SK-N-SH treated with all-trans-retinoic acid at 6 μM for 48 hours (cell line): ENCODE results near the gene CCDC158.

Experiments
- ATAC-seq: fragments of 200-7000 bp; cut with Tn5 transposase; 3 replicates; pipeline ENCODE4 v1.9.1; 2020; ENCODE audit warnings: mild to moderate bottlenecking, moderate library complexity
- ARNTL ChIP-seq: fragments of 450-650 bp; formaldehyde crosslinking; IDR thresholded peaks from 2 replicates; pipeline ENCODE4 v1.5.0; 2020; ENCODE audit warnings: low read depth, mild to moderate bottlenecking, moderate library complexity, borderline replicate concordance
- BACH2 ChIP-seq: fragments of 250-450 bp; sonication (Bioruptor Pico); IDR thresholded peaks from 2 replicates; pipeline ENCODE4 v1.9.0; 2021; ENCODE audit warnings: mild to moderate bottlenecking, borderline replicate concordance
- ESRRG ChIP-seq: fragments of 250-450 bp; sonication (Bioruptor Pico); IDR thresholded peaks from 2 replicates; pipeline ENCODE4 v1.6.1; 2021; ENCODE audit warnings: mild to moderate bottlenecking
- GLIS3 ChIP-seq: fragments of 250-450 bp; sonication (Bioruptor Pico); IDR thresholded peaks from 2 replicates; pipeline ENCODE4 v1.5.0; 2020; ENCODE audit warnings: mild to moderate bottlenecking, moderate library complexity
- ISL1 ChIP-seq: fragments of 250-450 bp; sonication (Bioruptor Pico); IDR thresholded peaks from 2 replicates; pipeline ENCODE4 v2.1.2; 2022; ENCODE audit warnings: mild to moderate bottlenecking, moderate library complexity
- OSR1 ChIP-seq: fragments of 250-450 bp; sonication (Bioruptor Pico); IDR thresholded peaks from 2 replicates; pipeline ENCODE4 v1.8.0; 2022; ENCODE audit warnings: moderate library complexity, mild to moderate bottlenecking, inconsistent platforms
- PPARA ChIP-seq: fragments of 250-450 bp; sonication (Bioruptor Pico); IDR thresholded peaks from 2 replicates; pipeline ENCODE4 v1.5.0; 2020; ENCODE audit warnings: mild to moderate bottlenecking, borderline replicate concordance
- RARB ChIP-seq: fragments of 250-450 bp; sonication (Bioruptor Pico); IDR thresholded peaks from 2 replicates; pipeline ENCODE4 v1.8.0; 2021; ENCODE audit warnings: mild to moderate bottlenecking, moderate library complexity
- SNAI2 ChIP-seq: fragments of 250-450 bp; sonication (Bioruptor Pico); IDR thresholded peaks from 2 replicates; pipeline ENCODE4 v1.5.0; 2020; ENCODE audit warnings: mild to moderate bottlenecking, moderate library complexity
- TCF4 ChIP-seq: fragments of 250-450 bp; sonication (Bioruptor Pico); IDR thresholded peaks from 2 replicates; pipeline ENCODE4 v1.8.0; 2021; ENCODE audit warnings: mild to moderate bottlenecking, moderate library complexity, borderline replicate concordance
- TOX ChIP-seq: fragments of 250-450 bp; sonication (Bioruptor Pico); IDR thresholded peaks from 2 replicates; pipeline ENCODE4 v1.8.0; 2021; ENCODE audit warnings: mild to moderate bottlenecking, moderate library complexity, borderline replicate concordance
- ZFP30 ChIP-seq: fragments of 450-650 bp; formaldehyde crosslinking; IDR thresholded peaks from 2 replicates; pipeline ENCODE4 v1.5.0; 2022; ENCODE audit warnings: mild to moderate bottlenecking, moderate library complexity
- ZNF70 ChIP-seq: fragments of 450-650 bp; formaldehyde crosslinking; IDR thresholded peaks from 2 replicates; pipeline ENCODE4 v1.5.0; 2020; ENCODE audit warnings: mild to moderate bottlenecking, moderate library complexity
- TF ChIP-seq, protein P1 (sequence below): fragments of 250-450 bp; sonication (Bioruptor Pico); IDR thresholded peaks from 2 replicates; pipeline ENCODE4 v1.5.1; 2020; ENCODE audit warnings: low read depth, mild to moderate bottlenecking, moderate library complexity
- TF ChIP-seq, protein P2 (sequence below): fragments of 250-450 bp; sonication (Bioruptor Pico); IDR thresholded peaks from 2 replicates; pipeline ENCODE4 v1.8.0; 2020; ENCODE audit warnings: mild to moderate bottlenecking, moderate library complexity, borderline replicate concordance
- TF ChIP-seq, protein P3 (sequence below): fragments of 250-450 bp; sonication (Bioruptor Pico); IDR thresholded peaks from 2 replicates; pipeline ENCODE4 v1.8.0; 2021; ENCODE audit warnings: low read depth, mild to moderate bottlenecking, moderate library complexity, borderline replicate concordance
- TF ChIP-seq, protein P4 (sequence below): fragments of 250-450 bp; sonication (Bioruptor Pico); IDR thresholded peaks from 2 replicates; pipeline ENCODE4 v1.5.0; 2020; ENCODE audit warnings: mild to moderate bottlenecking, moderate library complexity

CCDC158 gene

GRCh38 chr4:76354517-76355473 is 66.1 kb downstream of the CCDC158 start:
- TF ChIP-seq ISL1 (CRISPR knock-in tag) (no peak), SNAI2 (CRISPR knock-in tag) (no peak), PPARA (CRISPR knock-in tag) (no peak)
- TF ChIP-seq, all 23 proteins: peak for 0
- no peak for ATAC-seq

GRCh38 chr4:76342803-76343202 is 78.1 kb downstream of the CCDC158 start:
- ATAC-seq: no peak
- no peak for TF ChIP-seq BACH2
- TF ChIP-seq RARB (CRISPR knock-in tag): no peak
- TF ChIP-seq OSR1: no peak
- TF ChIP-seq ZFP30: no peak
- no peak for TF ChIP-seq GLIS3 (CRISPR knock-in tag)
- TF ChIP-seq, protein P1, sequence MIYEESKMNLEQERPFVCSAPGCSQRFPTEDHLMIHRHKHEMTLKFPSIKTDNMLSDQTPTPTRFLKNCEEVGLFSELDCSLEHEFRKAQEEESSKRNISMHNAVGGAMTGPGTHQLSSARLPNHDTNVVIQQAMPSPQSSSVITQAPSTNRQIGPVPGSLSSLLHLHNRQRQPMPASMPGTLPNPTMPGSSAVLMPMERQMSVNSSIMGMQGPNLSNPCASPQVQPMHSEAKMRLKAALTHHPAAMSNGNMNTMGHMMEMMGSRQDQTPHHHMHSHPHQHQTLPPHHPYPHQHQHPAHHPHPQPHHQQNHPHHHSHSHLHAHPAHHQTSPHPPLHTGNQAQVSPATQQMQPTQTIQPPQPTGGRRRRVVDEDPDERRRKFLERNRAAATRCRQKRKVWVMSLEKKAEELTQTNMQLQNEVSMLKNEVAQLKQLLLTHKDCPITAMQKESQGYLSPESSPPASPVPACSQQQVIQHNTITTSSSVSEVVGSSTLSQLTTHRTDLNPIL (CRISPR knock-in tag): no peak
- TF ChIP-seq, protein P2, sequence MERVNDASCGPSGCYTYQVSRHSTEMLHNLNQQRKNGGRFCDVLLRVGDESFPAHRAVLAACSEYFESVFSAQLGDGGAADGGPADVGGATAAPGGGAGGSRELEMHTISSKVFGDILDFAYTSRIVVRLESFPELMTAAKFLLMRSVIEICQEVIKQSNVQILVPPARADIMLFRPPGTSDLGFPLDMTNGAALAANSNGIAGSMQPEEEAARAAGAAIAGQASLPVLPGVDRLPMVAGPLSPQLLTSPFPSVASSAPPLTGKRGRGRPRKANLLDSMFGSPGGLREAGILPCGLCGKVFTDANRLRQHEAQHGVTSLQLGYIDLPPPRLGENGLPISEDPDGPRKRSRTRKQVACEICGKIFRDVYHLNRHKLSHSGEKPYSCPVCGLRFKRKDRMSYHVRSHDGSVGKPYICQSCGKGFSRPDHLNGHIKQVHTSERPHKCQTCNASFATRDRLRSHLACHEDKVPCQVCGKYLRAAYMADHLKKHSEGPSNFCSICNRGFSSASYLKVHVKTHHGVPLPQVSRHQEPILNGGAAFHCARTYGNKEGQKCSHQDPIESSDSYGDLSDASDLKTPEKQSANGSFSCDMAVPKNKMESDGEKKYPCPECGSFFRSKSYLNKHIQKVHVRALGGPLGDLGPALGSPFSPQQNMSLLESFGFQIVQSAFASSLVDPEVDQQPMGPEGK (CRISPR knock-in tag): no peak
- no peak for TF ChIP-seq TCF4 (CRISPR knock-in tag)
- TF ChIP-seq, protein P3, sequence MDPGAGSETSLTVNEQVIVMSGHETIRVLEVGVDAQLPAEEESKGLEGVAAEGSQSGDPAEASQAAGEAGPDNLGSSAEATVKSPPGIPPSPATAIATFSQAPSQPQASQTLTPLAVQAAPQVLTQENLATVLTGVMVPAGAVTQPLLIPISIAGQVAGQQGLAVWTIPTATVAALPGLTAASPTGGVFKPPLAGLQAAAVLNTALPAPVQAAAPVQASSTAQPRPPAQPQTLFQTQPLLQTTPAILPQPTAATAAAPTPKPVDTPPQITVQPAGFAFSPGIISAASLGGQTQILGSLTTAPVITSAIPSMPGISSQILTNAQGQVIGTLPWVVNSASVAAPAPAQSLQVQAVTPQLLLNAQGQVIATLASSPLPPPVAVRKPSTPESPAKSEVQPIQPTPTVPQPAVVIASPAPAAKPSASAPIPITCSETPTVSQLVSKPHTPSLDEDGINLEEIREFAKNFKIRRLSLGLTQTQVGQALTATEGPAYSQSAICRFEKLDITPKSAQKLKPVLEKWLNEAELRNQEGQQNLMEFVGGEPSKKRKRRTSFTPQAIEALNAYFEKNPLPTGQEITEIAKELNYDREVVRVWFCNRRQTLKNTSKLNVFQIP (CRISPR knock-in tag): no peak

DNA sequence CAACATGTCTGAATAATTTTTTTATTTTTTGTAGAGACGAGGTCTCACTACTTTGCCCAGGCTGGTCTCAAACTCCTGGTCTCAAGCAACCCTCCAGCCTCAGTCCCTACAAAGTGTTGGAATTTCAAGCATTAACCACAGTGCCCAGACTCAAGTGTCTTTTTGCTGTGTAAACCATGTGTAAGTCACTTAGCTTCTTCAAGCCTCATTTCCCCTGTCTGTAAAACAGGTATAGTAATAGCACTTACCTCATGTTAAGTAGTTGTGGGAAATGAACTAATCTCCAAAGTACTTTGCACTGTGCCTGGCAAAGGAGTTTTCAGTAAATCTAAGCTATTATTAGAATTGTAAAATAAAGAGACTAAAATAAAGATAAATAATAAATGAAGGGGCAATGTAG is 78.8 kb downstream of the CCDC158 start:
- TF ChIP-seq, protein P4, sequence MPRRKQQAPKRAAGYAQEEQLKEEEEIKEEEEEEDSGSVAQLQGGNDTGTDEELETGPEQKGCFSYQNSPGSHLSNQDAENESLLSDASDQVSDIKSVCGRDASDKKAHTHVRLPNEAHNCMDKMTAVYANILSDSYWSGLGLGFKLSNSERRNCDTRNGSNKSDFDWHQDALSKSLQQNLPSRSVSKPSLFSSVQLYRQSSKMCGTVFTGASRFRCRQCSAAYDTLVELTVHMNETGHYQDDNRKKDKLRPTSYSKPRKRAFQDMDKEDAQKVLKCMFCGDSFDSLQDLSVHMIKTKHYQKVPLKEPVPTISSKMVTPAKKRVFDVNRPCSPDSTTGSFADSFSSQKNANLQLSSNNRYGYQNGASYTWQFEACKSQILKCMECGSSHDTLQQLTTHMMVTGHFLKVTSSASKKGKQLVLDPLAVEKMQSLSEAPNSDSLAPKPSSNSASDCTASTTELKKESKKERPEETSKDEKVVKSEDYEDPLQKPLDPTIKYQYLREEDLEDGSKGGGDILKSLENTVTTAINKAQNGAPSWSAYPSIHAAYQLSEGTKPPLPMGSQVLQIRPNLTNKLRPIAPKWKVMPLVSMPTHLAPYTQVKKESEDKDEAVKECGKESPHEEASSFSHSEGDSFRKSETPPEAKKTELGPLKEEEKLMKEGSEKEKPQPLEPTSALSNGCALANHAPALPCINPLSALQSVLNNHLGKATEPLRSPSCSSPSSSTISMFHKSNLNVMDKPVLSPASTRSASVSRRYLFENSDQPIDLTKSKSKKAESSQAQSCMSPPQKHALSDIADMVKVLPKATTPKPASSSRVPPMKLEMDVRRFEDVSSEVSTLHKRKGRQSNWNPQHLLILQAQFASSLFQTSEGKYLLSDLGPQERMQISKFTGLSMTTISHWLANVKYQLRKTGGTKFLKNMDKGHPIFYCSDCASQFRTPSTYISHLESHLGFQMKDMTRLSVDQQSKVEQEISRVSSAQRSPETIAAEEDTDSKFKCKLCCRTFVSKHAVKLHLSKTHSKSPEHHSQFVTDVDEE (CRISPR knock-in tag): no peak
- TF ChIP-seq TOX (no peak), ZNF70 (no peak), ARNTL (CRISPR knock-in tag) (no peak), ZFP30 (no peak), GLIS3 (CRISPR knock-in tag) (no peak), SNAI2 (CRISPR knock-in tag) (no peak), BACH2 (no peak), ESRRG (CRISPR knock-in tag) (no peak)
- TF ChIP-seq, protein P1 (CRISPR knock-in tag): no peak
- TF ChIP-seq, all 23 proteins: peak for 0
- ATAC-seq: no peak

GRCh38 chr4:76341063-76341462 is 79.9 kb downstream of the CCDC158 start:
- peak; percentile 97 for ATAC-seq
- TF ChIP-seq RARB (CRISPR knock-in tag) (no peak), ISL1 (CRISPR knock-in tag) (peak; percentile 80)
- TF ChIP-seq, protein P1 (CRISPR knock-in tag): peak; percentile 60; the same call in 1 of the 2 replicates
